Measurements from ENCODE around the gene DUSP9. TPM values are rescaled to one million over a fixed set of nuclear protein-coding genes. Genes with fewer than 3 reads are reported as not detected.

The DUSP9 gene
- total and polyA plus RNA-seq, 8 donors: 0.10 to 0.56 (median 0.23) TPM; not detected in 1

- Histone ChIP-seq H3K36me3 (no peaks in the 10 kb centered on the region), H3K9me3 (no peaks in the 10 kb centered on the region), H3K4me3 (no peak overlapping the region), H3K27ac (no peak overlapping the region), H3K27me3 (peaks cover 24 to 55% of the 10 kb centered on the region in 2 donors), H3K4me1 (no peaks in the 10 kb centered on the region)
- TF ChIP-seq CTCF (IDR thresholded peaks at IDR 0.05): no peak
- intact Hi-C loops (cut with DNase I): no loop called here
- ATAC-seq (no peak), DNase-seq (no peak)
These were observed 6.8 kb upstream of the DUSP9 start for GRCh38 chrX:153640045-153640686.

- Histone ChIP-seq H3K4me1 (no peaks in the 10 kb centered on the region), H3K27ac (no peak overlapping the region), H3K36me3 (no peaks in the 10 kb centered on the region), H3K9me3 (no peaks in the 10 kb centered on the region), H3K27me3 (peaks cover 32 to 63% of the 10 kb centered on the region in 2 donors), H3K4me3 (no peak overlapping the region)
- intact Hi-C loops (cut with DNase I): no loop called here
- TF ChIP-seq CTCF (IDR thresholded peaks at IDR 0.05): no peak
- DNase-seq (no peak), ATAC-seq (no peak)
These were observed 6.0 kb upstream of the DUSP9 start for GRCh38 chrX:153640736-153641575.

GRCh38 chrX:153641627-153642026 is 5.4 kb upstream of the DUSP9 start:
- Histone ChIP-seq H3K36me3 (no peaks in the 10 kb centered on the region), H3K4me1 (no peaks in the 10 kb centered on the region), H3K9me3 (no peaks in the 10 kb centered on the region), H3K4me3 (no peak overlapping the region), H3K27ac (no peak overlapping the region), H3K27me3 (peaks cover 39 to 70% of the 10 kb centered on the region in 2 donors)
- no peak for DNase-seq
- intact Hi-C loops (cut with DNase I): no loop called here
- no peak for ATAC-seq
- TF ChIP-seq CTCF (IDR thresholded peaks at IDR 0.05): no peak

GRCh38 chrX:153642051-153642654 is 4.8 kb upstream of the DUSP9 start:
- Histone ChIP-seq H3K4me3 (no peak overlapping the region), H3K4me1 (peaks cover 0 to 2% of the 10 kb centered on the region in 2 donors), H3K27me3 (peaks cover 43 to 75% of the 10 kb centered on the region in 2 donors), H3K9me3 (no peaks in the 10 kb centered on the region), H3K36me3 (no peaks in the 10 kb centered on the region), H3K27ac (no peak overlapping the region)
- no peak for TF ChIP-seq CTCF (IDR thresholded peaks at IDR 0.05)
- intact Hi-C loops (cut with DNase I): no loop called here
- DNase-seq (no peak), ATAC-seq (no peak)
